Gastroesophageal sphincter (tissue), 4 donors: Measurements from ENCODE around the gene ZNF565. TPM values are rescaled to one million over a fixed set of nuclear protein-coding genes. Genes with fewer than 3 reads are reported as not detected.

Experiments used
- ATAC-seq: fragments of 150-250 bp; one replicate; pipeline ENCODE4 v1.9.1; 2016; ENCODE audit warnings: mild to moderate bottlenecking, moderate library complexity
- H3K27ac ChIP-seq, 4 donors: fragments of 200-600 bp; sonication (generic) in 3 of 4; 1 replicate in 3 of 4; 2 replicates in 1 of 4; pipeline ENCODE4 v1.5.1; 2016 to 2019
- H3K27me3 ChIP-seq: fragments of 200-600 bp; sonication (generic); one replicate; pipeline ENCODE4 v1.5.1; 2019
- H3K36me3 ChIP-seq, 2 donors: fragments of 200-600 bp; sonication (generic); one replicate each; pipeline ENCODE4 v1.5.1; 2019; ENCODE audit warnings: control low read depth in 1 of 2
- H3K4me1 ChIP-seq, 3 donors: fragments of 200-600 bp; sonication (generic); 1 replicate in 2 of 3; 2 replicates in 1 of 3; pipeline ENCODE4 v1.5.1; 2016 to 2019; ENCODE audit warnings: control low read depth in 2 of 3
- H3K4me3 ChIP-seq, 2 donors: fragments of 200-600 bp; sonication (generic); one replicate each; pipeline ENCODE4 v1.5.1; 2019; ENCODE audit warnings: mild to moderate bottlenecking in 1 of 2, moderate library complexity in 1 of 2
- H3K9me3 ChIP-seq, 3 donors: fragments of 200-600 bp; sonication (generic); one replicate each; pipeline ENCODE4 v1.5.1; 2017 to 2019; ENCODE audit warnings: control low read depth in 2 of 3
- EP300 ChIP-seq: sonication (generic); formaldehyde crosslinking; IDR thresholded peaks from one replicate; pipeline ENCODE4 v1.6.1; 2017; ENCODE audit warnings: antibody characterized with exemption, mild to moderate bottlenecking
- POLR2A ChIP-seq, 2 donors: fragments of 450-650 bp; IDR thresholded peaks; one replicate each; pipeline ENCODE4 v1.6.1; 2017; ENCODE audit warnings: antibody characterized with exemption in 2 of 2, mild to moderate bottlenecking in 2 of 2, moderate library complexity in 1 of 2
- POLR2AphosphoS5 ChIP-seq: sonication (generic); formaldehyde crosslinking; IDR thresholded peaks from one replicate; pipeline ENCODE4 v1.6.1; 2017; ENCODE audit warnings: antibody characterized with exemption
- WGBS, 2 donors: methylation state at CpG; one replicate each; pipeline ENCODE4 v1.1.5; 2018; ENCODE audit warnings: low coverage in 1 of 2; 5-methylcytosine and 5-hydroxymethylcytosine counted together
- total RNA-seq, 4 donors: library from RNA; depleted of rRNA; stranded (reverse); fragments of >200 nt; gene quantifications; one replicate each; pipeline ENCODE4 v1.1.0, GENCODE V29; 2016
- TF ChIP-seq, protein P1 (sequence below), 4 experiments: fragments of 200-600 bp in 2 of 4; fragments of 450-650 bp in 2 of 4; sonication (generic) in 1 of 4; IDR thresholded peaks; one replicate each; pipeline ENCODE4 v1.5.1; 2017 to 2019; ENCODE audit warnings: antibody characterized with exemption in 4 of 4, mild to moderate bottlenecking in 2 of 4, moderate library complexity in 2 of 4

ZNF565 gene
- total RNA-seq, 4 donors from 2014 or later: 4.4 to 6.3 (median 5.8) TPM

DNA sequence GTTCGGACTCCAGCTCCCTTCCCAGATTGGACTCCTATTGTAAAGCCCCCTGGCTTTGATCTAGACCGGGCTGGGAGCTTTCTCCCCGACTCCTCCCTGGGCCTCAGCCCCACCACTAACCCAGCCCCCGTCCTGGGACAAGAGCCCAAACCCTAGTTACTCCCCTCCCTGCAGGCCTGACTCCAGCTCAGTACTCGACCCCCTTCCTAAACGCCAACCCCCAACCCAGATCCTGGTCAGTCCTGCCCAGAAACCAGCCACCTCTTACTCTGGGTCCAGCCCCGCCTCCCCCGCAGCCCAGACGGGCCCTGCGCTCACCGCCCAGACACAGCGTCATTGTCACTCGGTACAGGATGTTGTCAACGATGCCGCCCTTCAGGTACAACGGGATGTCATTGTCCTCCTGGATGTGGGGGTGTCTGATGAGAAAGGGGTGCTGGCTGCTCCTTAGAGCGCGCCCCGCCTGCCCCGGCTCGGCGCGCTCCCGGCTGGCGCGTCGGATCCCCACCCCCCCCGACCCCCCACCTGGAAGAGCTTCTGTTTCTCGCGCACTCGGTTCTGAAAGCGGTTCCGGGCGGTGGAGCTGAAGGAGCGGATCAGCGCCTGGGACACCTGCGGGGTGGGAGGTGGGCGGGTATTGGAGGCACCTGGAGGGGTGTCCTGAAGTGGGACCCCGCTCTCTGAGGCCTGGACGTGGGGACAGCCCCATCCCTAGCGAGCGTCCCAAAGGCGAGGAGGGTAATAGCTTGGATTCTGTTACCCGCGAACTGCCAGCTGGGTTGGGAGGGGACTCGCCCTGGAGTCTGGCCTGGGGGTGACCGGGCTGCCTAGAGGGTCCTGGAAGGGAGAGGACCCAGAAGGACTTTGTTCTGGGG lies 63.1 kb downstream of the ZNF565 start:
- Histone ChIP-seq H3K9me3 (no peaks in the 10 kb centered on the region), H3K4me1 (peaks cover 3 to 45% (median 9%) of the 10 kb centered on the region in 3 donors), H3K36me3 (peaks cover 0 to 45% of the 10 kb centered on the region in 2 donors), H3K27me3 (no peaks in the 10 kb centered on the region), H3K4me3 (peak overlapping the region; percentile 77 to 80), H3K27ac (peak overlapping the region; percentile 97 to 99 (median 98))
- ATAC-seq: peak; percentile 65
- WGBS, 2 donors: 30% methylated on average over 9 of the region's 47 CpGs; no CpG with 5 or more reads in 1 of the 2 donors
- peak; percentile 23 to 39 for TF ChIP-seq POLR2A (IDR thresholded peaks at IDR 0.05)
- TF ChIP-seq, protein P1, sequence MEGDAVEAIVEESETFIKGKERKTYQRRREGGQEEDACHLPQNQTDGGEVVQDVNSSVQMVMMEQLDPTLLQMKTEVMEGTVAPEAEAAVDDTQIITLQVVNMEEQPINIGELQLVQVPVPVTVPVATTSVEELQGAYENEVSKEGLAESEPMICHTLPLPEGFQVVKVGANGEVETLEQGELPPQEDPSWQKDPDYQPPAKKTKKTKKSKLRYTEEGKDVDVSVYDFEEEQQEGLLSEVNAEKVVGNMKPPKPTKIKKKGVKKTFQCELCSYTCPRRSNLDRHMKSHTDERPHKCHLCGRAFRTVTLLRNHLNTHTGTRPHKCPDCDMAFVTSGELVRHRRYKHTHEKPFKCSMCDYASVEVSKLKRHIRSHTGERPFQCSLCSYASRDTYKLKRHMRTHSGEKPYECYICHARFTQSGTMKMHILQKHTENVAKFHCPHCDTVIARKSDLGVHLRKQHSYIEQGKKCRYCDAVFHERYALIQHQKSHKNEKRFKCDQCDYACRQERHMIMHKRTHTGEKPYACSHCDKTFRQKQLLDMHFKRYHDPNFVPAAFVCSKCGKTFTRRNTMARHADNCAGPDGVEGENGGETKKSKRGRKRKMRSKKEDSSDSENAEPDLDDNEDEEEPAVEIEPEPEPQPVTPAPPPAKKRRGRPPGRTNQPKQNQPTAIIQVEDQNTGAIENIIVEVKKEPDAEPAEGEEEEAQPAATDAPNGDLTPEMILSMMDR (IDR thresholded peaks at IDR 0.05): no peak
- TF ChIP-seq POLR2AphosphoS5: peak; percentile 78
- no peak for TF ChIP-seq EP300

DNA sequence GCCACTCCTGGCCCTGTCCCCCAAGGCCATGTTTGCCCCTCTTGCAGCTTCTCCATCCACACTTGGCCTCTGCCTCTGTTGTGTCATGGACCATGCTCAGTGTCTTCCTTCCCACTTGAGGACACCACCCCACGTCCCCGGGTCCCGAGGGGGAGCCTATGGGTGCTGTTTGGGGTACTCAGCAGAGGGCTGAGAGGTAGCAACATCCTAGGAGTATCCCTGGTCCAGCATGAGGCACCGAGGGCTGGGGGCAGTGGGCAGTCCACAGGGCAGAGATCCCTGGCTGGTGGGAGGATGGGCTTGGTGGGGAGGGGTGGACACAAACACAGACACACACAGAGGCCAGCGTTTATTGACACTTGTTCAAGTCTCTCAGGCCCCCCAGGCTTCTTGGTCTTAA lies 63.9 kb downstream of the ZNF565 start:
- H3K4me1 ChIP-seq: peaks cover 3 to 45% (median 9%) of the 10 kb centered on the region in 3 donors
- no peaks in the 10 kb centered on the region for H3K9me3 ChIP-seq
- peak overlapping the region; percentile 97 to 99 (median 98) for H3K27ac ChIP-seq
- no peak for ATAC-seq
- H3K36me3 ChIP-seq: peaks cover 0 to 53% of the 10 kb centered on the region in 2 donors
- peak overlapping the region in 1 of 2 donors; percentile 77 for H3K4me3 ChIP-seq
- 14% methylated on average over 1 of the region's 5 CpGs; no CpG with 5 or more reads in 1 of the 2 donors for WGBS, 2 donors
- H3K27me3 ChIP-seq: no peaks in the 10 kb centered on the region
- no peak for TF ChIP-seq POLR2AphosphoS5
- TF ChIP-seq, protein P1 (IDR thresholded peaks at IDR 0.05): no peak
- TF ChIP-seq POLR2A (IDR thresholded peaks at IDR 0.05): no peak
- TF ChIP-seq EP300: no peak

DNA sequence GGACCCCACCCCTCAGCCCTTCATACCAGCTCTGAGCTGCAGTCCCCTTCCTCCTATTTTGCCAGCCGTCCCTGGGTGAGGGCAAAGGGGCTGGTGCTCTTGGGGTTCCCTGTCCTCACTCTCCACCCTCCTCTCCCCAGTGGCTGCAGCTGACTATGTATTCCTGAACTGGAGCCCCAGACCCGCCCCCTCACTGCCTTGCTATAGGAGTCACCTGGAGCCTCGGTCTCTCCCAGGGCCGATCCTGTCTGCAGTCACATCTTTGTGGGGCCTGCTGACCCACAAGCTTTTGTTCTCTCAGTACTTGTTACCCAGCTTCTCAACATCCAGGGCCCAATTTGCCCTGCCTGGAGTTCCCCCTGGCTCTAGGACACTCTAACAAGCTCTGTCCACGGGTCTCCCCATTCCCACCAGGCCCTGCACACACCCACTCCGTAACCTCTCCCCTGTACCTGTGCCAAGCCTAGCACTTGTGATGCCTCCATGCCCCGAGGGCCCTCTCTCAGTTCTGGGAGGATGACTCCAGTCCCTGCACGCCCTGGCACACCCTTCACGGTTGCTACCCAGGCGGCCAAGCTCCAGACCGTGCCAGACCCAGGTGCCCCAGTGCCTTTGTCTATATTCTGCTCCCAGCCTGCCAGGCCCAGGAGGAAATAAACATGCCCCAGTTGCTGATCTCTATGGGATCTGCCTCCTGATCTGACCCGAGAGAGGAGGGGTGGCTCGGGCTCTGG lies 64.6 kb downstream of the ZNF565 start:
- no peak overlapping the region for H3K4me3 ChIP-seq
- H3K27me3 ChIP-seq: no peaks in the 10 kb centered on the region
- ATAC-seq: no peak
- no peak for TF ChIP-seq POLR2A (IDR thresholded peaks at IDR 0.05)
- TF ChIP-seq, protein P1 (IDR thresholded peaks at IDR 0.05): no peak
- no peak for TF ChIP-seq POLR2AphosphoS5
- no peak for TF ChIP-seq EP300
- no peaks in the 10 kb centered on the region for H3K9me3 ChIP-seq
- peaks cover 3 to 45% (median 9%) of the 10 kb centered on the region in 3 donors for H3K4me1 ChIP-seq
- H3K36me3 ChIP-seq: peaks cover 0 to 61% of the 10 kb centered on the region in 2 donors
- 53 to 69% methylated on average over 4 to 9 of the region's 13 CpGs for WGBS, 2 donors
- H3K27ac ChIP-seq: peak overlapping the region in 3 of 4 donors; percentile 97 to 98 (median 98)

DNA sequence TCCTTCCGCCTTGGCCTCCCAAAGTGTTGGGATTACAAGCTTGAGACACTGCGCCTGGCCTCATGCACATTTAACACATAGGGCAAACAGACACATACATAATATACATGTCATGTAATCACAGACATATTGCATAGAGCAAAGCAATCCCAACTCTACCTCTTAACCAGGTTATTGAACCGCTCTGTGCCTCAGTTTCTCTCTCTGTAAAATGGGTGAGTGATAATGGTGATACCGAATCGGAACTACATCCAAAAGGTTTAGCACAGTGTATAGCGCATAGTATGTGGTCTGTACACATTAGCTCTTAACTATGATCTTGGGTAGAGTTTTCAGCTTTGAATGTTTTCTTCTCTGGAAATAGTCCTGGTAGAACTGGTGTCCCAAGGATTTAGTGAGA lies 69.8 kb downstream of the ZNF565 start:
- 77 to 97% methylated on average over 5 to 6 of the region's 6 CpGs for WGBS, 2 donors
- no peak overlapping the region for H3K27ac ChIP-seq
- peaks cover 0 to 19% (median 5%) of the 10 kb centered on the region in 3 donors for H3K4me1 ChIP-seq
- H3K9me3 ChIP-seq: no peaks in the 10 kb centered on the region
- ATAC-seq: no peak
- H3K36me3 ChIP-seq: peaks cover 0 to 80% of the 10 kb centered on the region in 2 donors
- no peak overlapping the region for H3K4me3 ChIP-seq
- TF ChIP-seq POLR2AphosphoS5 (no peak), POLR2A (IDR thresholded peaks at IDR 0.05) (no peak), EP300 (no peak)
- TF ChIP-seq, protein P1 (IDR thresholded peaks at IDR 0.05): no peak
- H3K27me3 ChIP-seq: no peaks in the 10 kb centered on the region
